SHP77 (cell line): ENCODE data around the gene GAL3ST3.
"Not testable (repeated sequence)": the region's sequence is repeated elsewhere in the genome, so short reads cannot be mapped to it uniquely, and the experiment has no call there.

Experiments
- DNase-seq, 2 experiments: peaks; one replicate each; lab custom pipeline; 2025; lab: John Stamatoyannopoulos, UW

GAL3ST3 gene

DNA sequence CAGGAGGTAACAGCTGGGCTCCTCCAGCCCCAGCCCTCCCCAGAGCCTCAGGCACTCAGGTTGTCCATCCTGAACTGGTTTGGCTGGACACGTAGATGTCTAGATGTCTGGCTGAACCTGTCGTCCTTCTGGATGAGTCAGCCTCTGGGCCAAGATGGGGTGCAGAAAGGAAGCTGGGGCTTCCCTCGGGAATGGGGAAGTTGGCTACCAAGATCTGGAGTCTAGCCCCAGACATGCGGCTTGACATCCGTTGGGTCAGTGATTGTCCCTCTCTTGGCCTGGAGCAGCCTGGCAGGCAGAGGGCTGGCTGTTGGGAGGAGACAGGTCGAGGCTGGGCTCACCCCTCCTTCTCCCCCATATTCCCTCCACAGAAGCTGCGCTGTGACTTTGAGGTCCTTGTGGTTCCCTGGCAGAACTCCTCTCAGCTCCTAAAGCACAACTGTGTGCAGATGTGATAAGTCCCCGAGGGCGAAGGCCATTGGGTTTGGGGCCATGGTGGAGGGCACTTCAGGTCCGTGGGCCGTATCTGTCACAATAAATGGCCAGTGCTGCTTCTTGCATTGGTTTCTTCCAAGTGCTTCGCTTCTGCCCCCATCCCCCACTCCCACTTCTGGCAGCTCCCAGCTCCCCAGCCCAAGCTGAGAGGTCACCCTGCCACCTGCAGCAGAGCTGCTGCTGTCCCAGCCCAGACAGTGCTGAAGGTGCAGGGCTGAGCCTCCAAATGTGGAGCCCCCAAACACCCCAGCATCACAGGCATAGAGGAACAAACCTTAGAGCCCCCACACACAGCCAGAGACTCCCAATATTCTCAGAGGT lies 35.8 kb downstream of the GAL3ST3 start:
- no peak for DNase-seq

DNA sequence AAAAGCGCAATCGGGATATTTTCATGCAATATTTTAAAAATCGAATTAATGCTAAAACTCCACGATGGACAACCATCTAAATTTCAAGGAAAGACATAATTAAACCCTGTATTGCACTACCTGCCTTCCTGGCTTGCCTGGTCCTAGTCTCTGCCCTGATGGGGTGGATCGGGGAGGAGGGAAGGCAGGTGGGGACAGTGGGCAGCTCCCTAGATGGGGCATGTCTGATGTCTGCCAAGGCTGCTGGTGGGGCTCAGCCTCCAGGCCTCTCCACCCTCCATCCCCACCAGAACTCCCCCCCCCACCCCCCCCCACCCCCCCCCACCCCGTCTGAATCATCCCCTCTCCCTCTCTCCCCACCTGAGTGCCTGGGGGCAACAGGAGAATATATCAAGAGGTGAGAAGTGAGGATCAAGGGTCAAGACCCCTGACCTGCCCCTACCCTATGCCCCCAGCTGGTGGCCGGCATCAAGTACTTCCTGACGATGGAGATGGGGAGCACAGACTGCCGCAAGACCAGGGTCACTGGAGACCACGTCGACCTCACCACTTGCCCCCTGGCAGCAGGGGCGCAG lies 36.5 kb downstream of the GAL3ST3 start:
- DNase-seq: no peak

DNA sequence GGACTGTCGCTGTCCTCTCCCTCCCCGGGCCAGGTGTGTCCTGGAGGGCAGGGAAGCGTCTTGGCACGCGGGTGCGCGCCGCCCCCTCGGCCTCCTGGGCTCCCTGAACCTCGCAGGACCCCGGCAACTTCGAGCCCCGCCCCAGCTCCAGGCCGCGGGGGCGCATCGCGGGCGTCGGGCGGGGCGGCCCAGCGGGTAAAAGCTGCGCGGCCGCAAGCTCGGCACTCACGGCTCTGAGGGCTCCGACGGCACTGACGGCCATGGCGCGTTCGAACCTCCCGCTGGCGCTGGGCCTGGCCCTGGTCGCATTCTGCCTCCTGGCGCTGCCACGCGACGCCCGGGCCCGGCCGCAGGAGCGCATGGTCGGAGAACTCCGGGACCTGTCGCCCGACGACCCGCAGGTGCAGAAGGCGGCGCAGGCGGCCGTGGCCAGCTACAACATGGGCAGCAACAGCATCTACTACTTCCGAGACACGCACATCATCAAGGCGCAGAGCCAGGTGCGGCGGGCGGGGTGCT lies 37.1 kb downstream of the GAL3ST3 start, which contains the start of gene CST6:
Gene CST6 (plus strand): TSS at position 224 of the 519 bp plus-strand sequence. CDS start 37 bp downstream, at position 261.
- no peak for DNase-seq

DNA sequence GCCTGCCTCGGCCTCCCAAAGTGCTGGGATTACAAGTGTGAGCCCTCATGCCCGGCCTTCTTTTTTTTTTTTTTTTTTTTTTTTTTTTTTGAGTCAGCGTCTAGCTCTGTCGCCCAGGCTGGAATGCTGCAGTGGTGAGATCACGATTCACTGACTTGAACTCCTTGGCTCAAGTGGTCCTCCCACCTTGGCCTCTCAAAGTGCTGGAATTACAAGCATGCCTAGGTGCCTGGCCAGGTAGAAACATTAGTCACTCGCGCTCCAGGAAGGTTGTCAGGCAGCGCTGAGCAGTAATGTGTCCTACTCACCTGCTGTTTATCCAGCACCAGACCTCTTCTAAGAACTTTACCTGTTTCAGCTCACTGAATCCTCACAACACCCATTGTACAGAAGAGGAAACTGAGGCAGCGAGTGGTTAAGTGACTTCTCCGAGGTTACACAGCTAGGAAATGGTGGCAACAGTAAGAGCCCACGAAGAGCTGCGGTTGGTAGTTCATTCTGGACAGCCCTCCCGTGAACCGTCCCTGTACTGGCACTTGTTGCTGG lies 37.6 kb downstream of the GAL3ST3 start:
- no peak for DNase-seq

DNA sequence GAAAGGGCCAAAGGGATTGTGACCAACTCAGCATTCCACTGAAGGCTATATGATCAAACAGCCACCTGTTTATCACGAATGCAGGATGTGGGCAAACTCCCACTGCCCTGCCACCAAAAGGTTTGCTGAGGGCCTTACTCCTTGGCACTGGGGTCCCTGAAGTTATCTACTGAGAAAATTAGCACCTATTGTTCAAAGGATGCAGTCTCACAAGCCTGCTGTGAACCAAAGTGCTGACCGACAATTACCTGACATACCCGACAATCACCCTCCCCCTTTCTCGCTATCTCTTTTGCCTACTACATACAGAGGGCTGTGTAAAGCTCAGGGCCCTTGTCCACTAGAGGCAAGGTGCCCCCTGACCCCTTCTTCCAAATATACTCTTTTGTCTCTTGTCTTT lies 38.9 kb downstream of the GAL3ST3 start:
- DNase-seq: not testable (repeated sequence)

DNA sequence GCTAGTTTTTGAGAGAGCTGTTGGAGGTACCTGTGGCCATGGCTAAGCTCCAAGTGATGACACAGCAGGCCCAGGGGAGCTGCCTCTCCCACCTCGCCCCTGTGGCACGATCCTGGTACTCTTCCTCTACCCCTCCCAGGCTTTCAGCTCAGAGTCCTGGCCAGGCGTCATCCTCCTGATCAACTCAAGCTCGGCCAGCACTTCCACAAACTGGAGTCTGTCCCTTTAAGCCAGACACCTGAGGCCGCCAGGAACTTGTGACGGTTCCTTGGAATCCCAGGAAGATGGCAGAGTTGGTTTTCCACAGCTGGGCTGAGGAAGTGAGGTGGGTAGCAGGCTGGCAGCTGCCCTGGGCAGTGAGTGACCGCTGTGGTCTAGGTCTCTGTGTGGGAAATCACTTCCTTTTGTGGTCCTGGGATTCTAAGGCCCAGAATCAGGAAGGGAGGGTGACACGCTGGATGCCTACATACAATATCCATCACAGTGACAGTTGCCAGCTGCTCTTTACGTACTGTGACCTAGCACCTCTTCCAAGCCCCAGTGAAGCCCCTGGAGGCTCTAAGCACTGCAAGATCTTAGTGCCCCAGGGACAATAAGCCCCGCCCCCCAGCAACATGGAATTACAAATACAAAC lies 40.4 kb downstream of the GAL3ST3 start:
- peak in 1 of 2 experiments; percentile 26 for DNase-seq

DNA sequence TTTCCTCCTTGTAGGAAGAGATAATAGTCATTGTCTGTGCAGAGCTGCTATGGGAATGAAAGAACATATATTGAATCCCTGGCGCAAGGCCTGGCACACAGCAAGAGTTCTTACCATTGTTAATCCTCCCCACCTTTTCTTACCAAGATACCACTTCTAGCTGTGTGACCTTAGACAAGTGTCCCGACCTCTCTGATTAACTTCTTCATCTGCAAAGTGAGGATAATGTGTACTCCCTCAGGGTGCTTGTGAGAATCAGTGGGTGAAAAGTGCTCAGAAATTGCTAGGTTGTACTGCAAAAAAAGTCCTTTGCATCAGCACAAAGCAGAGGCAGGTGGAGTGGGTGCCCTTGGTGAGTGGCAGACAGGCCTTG lies 40.9 kb downstream of the GAL3ST3 start:
- no peak for DNase-seq

DNA sequence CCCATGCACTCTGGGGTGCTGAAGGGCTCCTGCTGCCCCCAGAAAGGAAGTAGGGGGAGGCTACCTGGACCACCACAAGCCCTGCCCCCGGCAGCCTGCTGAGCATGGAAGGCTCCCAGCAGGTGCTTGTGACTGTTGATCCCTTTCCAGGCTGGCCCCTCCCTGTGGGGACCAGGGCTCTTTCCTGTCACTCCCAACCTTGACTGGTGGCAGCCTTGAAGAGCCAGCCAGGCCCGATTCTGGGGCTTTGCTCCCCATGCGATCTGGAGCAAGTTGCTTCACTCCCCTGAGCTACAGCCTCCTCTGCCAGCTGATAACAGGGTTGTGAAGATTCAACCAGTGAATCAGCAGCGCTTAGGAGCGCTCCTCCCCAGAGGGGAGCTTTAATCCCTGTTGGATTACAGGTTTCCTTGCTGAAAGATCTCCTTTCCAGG lies 41.7 kb downstream of the GAL3ST3 start:
- DNase-seq: no peak

DNA sequence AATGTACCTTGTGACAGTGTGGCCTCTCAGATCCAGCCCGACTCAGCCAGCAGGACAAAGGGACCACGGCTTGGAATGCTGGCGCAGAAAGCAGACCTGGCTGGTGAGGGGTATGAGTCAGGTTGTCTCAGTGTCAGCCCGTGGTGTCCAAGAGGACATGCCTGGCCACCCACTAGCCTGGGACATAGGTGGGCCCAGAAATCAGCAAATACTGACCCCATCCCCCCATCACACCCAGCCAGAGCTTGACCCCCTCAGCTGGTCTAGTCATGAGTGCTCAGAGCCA lies 42.1 kb downstream of the GAL3ST3 start:
- no peak for DNase-seq

DNA sequence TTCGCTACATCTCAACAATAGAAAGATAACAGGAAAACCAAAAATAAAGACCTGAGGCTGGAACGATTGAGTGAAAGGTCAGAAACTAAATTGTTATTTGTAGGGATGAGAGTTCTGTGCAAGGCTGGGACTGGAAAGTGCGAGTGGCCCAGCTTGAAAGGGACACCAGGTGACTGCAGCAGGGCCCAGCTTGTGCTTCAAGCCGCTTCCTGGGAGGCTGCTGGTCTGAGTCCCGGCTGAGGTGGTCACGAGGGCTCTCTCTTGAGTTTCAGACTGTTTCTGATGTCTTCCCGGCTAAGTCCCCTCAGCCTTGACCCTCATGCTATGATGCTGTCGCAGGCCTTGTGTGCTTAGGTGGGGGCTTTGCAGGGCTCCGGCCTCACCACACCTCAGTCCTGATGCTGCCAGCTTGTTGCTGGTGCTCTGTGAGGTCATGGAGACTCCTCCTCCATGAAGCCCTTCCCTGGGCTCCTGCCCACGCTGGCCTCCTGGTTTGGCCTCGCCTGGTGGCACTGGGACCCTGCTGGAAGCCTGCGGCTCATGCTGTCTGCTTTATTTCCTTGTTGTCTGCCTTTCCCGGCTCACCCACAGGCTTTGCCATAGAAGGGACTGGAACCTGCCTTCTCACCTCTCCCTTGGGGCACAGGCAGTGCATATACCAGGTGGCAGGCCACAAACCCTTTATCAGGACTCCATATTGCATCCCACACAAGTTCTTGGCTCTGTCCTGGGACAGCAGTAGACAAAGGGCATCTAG lies 42.6 kb downstream of the GAL3ST3 start:
- DNase-seq: no peak

DNA sequence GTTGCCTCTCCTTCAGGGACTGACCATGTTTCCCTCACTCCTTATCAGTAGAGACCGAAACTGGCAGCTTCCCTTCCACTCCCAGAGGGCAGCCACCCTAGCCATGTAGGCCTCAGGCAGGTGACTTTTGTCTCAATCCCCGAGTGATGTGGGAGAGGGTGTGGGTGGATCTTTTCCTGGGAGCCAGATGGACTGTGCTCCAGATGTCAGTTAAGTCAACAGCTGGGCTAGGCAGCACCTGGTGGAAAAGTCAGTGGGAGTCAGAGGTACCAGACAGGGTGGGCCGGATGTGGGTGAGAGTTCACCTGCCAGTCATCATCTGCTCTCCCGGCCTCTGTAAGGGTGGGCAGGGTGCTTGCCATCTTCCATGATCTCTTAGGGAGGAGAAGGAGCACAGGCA lies 44.8 kb downstream of the GAL3ST3 start:
- no peak for DNase-seq

DNA sequence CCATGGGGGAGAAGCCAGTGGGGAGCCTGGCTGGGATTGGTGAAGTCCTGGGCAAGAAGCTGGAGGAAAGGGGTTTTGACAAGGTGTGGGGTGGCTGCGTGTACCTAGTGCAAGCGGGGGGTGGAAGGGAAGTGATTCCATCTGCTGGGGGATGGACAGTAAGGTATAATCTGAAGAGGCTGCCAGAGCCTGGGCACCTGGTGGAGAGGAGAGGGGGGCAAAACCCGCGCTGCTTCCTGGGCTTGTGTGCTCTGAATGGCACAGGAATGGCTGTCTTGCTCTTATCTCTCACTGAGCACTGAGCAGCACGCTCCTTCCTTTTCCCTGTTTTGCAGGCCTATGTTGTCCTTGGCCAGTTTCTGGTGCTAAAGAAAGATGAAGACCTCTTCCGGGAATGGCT lies 45.7 kb downstream of the GAL3ST3 start:
- no peak for DNase-seq

DNA sequence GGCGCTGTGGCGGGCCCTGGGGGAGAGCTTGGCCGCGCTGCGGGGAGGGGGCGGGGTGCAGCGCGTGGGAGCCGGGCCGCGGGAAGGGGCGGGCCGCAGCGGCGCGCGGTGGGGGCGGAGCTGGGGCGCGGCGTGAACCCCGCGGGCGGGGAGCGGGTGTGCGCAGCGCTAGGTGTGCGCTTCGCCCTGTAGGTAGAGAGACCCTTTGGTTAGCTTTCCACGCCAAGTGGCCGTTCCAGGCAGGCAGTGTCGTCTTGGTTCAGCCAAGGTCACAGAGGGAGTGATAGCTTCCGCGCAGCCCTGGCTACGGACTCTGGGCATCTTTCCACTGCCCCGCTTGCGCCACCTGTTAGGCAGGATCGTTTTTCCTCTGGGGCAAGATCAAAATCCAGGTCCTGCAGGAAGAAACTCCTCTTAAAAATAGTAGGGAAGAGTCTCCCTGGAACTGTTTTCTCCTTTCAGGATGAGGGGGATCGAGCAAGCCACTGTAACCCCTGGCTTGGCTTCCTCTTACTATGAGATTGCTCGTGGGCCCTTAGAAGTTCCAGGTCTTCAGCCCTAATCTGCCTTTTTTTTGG lies 46.2 kb downstream of the GAL3ST3 start:
- no peak for DNase-seq

DNA sequence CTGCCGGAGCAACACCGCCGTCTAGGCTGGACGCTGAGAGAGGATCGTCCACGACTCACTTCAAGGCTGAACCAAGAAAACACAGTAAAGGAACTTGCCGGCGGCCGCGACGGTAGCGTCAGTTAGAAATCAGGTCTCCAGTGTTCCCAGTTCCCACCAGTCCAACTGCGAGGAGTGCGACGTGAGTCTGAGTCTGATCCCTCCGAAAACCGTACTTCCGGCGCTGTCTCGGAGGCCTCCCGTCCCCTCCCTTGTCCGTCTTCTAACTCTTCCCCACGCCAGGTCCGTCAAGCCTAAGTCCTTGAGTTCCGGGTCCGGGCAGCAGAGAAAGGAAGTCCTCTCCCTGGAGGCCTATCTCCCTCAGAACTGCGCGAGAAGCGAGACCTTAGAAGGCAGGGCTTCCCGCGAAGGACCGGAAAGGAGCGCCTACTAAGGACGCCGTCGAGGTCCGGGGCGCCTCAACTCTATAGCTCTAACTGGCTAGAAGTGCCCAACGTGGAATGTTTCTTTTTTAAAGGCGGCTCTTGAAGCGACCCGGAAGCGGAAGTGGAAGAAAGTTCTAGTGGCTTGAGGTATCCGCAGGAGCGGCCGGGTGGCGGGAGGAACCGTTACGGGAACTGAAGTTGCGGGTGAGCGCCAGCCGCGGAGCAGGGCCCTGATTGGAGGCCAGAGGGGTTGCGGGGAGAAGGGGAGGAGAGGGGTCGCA lies 46.9 kb downstream of the GAL3ST3 start, which contains the start of the genes BANF1 and EIF1AD:
Gene BANF1 (plus strand): TSS at position 562 of the 706 bp plus-strand sequence. CDS start 748 bp downstream, outside the sequence.
Gene EIF1AD (minus strand): TSS at position 216 of the 706 bp plus-strand sequence. CDS start 1,768 bp downstream, outside the sequence.
- peak; percentile 98 to 100 for DNase-seq

DNA sequence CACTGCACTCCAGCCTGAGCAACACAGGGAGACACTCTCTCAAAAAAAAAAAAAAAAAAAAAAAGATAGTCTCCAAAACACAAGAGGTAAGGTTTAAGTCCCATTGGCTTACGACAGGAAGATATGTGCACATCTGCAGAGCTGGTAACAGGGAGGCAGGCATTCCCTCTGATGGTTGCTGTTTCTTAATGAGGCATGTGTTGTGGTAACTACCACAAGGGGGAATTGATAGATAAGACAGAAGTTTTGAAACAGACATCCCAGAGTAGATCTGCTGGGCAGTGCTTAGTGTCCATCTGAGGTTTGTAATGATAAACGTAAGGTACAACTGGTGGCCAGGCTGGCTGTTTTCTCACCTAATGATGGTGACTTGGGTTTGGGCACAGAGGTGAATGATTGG lies 51.7 kb downstream of the GAL3ST3 start:
- DNase-seq: no peak

DNA sequence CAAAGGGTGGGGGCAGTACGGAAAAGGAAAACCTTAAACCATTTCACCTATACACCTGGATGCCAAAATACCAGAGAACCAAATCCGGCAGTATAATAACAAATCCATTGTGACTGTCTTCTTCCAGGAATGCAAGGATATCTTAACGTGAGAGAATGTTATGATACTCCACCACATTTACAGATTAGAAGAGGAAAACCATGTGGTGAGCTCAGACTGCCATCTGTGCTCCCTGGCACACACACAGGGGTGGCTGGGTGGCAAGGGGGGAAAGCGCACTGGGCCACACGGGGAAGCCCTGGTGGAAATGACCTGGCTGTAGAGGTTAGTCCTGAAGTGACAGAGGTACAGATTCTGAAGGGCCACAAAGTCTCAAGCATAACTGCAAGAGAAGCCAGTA lies 56.9 kb downstream of the GAL3ST3 start:
- DNase-seq: no peak
